GM15510 (cell line): ENCODE measurements around the gene C22orf42.

Source experiments
- POLR2A ChIP-seq: IDR thresholded peaks from 3 replicates; pipeline ENCODE4 v1.6.1; 2011; ENCODE audit warnings: borderline replicate concordance; ENCODE audit not compliant: insufficient read length; ENCODE audit errors: extremely low read depth

The C22orf42 gene

DNA sequence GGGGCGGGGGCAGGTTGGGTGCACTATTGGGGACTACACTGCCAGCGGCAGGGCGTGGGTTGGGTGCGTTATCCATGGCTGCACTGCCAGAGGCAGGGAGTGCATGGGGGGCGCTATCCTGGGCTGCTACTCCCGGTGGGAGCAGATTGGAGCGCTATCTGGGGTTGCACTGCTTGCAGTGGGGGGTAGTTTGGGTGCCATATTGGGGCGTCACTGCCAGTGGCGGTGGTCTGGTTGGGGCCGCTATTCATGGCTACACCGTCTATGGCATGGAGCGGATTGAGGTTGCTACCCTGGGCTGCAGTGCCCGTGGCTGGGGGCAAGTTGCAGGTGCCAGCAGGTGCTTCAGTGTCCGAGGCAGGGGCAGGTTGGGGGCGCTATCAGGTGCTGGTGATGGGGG lies 36.2 kb downstream of the C22orf42 start:
- TF ChIP-seq POLR2A: no peak

DNA sequence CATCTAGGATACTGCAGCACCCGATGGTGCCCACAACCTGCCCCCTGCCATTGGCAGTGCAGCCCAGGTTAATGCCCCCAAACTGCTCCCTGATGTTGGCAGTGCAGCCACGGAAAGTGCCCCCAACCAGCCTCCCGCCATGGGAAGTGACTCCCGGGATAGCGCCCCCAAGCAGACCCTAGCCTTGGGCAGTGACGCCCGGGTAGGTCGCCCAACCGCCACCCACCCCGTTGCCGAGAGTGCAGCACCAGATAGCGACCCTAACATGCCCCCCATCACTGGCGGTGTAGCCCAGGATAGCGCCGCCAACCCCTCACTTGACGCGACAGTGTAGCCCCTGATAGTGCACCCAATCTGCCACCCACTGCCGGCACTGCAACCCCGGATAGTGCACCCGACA lies 38.5 kb downstream of the C22orf42 start:
- no peak for TF ChIP-seq POLR2A

GRCh38 chr22:32119568-32120235 lies 39.4 kb downstream of the C22orf42 start:
- no peak for TF ChIP-seq POLR2A

- TF ChIP-seq POLR2A: no peak
Measured at GRCh38 chr22:32112380-32112779, 46.7 kb downstream of the C22orf42 start.

- no peak for TF ChIP-seq POLR2A
Measured at GRCh38 chr22:32106930-32107329, 52.2 kb downstream of the C22orf42 start.

GRCh38 chr22:32103658-32104315 lies 55.3 kb downstream of the C22orf42 start:
- TF ChIP-seq POLR2A: no peak

DNA sequence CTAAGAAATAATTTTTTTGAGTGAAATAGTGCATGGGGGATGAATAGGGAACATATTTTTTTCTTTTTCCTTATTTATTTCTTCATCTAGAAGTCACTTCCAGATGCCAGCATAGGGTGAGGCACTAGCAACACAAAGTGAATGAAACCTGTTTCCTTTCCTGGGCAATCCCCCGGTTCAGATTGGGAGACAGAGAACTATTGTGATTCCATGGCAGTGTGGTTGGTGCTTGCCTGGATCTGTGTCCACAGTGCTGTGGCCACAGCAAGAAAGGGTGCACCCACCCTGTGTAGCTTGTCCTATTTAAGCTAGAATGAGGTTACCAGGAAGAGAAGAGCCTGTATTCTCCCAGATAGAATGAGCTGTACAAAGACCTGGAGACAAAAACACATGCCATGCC lies 58.4 kb downstream of the C22orf42 start:
- no peak for TF ChIP-seq POLR2A
